Activated CD8-positive, alpha-beta T cell treated with anti-CD3 and anti-CD28 coated beads, Interleukin-2, amount 10 ng/mL, durations not matched to agents 7 days and 5 days (primary cell): Measurements from ENCODE around the gene TIMM10. TPM values are rescaled to one million over a fixed set of nuclear protein-coding genes. Genes with fewer than 3 reads are reported as not detected.

Source experiments
- ATAC-seq: fragments of 150-1000 bp; cut with Tn5 transposase; one replicate; pipeline ENCODE4 v1.10.0; 2021; ENCODE audit warnings: moderate library complexity
- CTCF ChIA-PET: fragments of 350-600 bp; sonication (Branson Sonifier 250); formaldehyde crosslinking; loops from one replicate; lab custom pipeline; 2021; ENCODE audit warnings: antibody characterized with exemption; lab: Charles Lee
- POLR2A ChIA-PET: fragments of 350-600 bp; sonication (Branson Sonifier 250); formaldehyde crosslinking; loops from one replicate; lab custom pipeline; 2021; ENCODE audit warnings: antibody characterized with exemption; lab: Charles Lee
- DNase-seq: peaks from one replicate; pipeline ENCODE4 v3.0.0-alpha.2; 2020
- H3K27ac Mint-ChIP-seq: one replicate; pipeline ENCODE4 v1.8.0; 2021; ENCODE audit warnings: mild to moderate bottlenecking, mixed read lengths
- H3K27me3 Mint-ChIP-seq: one replicate; pipeline ENCODE4 v1.8.0; 2021; ENCODE audit warnings: low read depth, mixed read lengths
- H3K36me3 Mint-ChIP-seq: one replicate; pipeline ENCODE4 v1.8.0; 2021; ENCODE audit warnings: low read depth, mixed read lengths
- H3K4me1 Mint-ChIP-seq: one replicate; pipeline ENCODE4 v1.8.0; 2021; ENCODE audit warnings: low read depth, mixed read lengths
- H3K4me3 Mint-ChIP-seq: one replicate; pipeline ENCODE4 v1.8.0; 2021; ENCODE audit warnings: mild to moderate bottlenecking, mixed read lengths
- H3K9me3 Mint-ChIP-seq: one replicate; pipeline ENCODE4 v1.8.0; 2022; ENCODE audit warnings: mixed read lengths; ENCODE audit not compliant: insufficient read depth
- total RNA-seq, 2 experiments: library from RNA; stranded (reverse); gene quantifications; one replicate each; pipeline ENCODE4 v1.2.3, GENCODE V29; 2021

The TIMM10 gene
- total RNA-seq, 2 experiments from 2014 or later: 65.4 to 65.8 TPM

DNA sequence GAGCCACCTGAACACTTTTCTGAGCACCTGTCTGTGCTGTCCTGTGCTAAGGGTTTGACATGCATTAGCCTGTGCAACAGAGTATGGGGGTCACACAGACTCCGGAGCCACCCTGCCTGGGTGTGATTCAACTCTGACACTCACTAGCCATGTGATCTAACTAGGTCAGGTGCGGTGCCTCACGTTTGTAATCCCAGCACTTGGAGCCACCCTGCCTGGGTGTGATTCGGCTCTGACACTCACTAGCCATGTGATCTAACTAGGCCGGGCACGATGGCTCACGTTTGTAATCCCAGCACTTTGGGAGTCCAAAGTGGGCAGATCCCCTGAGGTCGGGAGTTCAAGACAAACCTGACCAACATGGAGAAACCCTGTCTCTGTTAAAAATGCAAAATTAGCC is 25.5 kb upstream of the TIMM10 start:
- ChIA-PET CTCF (interaction anchor here (3.9 kb wide), 1 partner anchor 12 kb away, joined by 15 read pairs; the partner anchor contains the start of gene UBE2L6), POLR2A (no interaction called here)
- no peak for ATAC-seq
- no peak for DNase-seq
- no peaks in the 10 kb centered on the region for H3K9me3 Mint-ChIP-seq
- H3K4me1 Mint-ChIP-seq: peaks cover 3% of the 10 kb centered on the region
- no peaks in the 10 kb centered on the region for H3K27me3 Mint-ChIP-seq
- H3K36me3 Mint-ChIP-seq: peaks cover 68% of the 10 kb centered on the region
- H3K4me3 Mint-ChIP-seq: no peak overlapping the region
- H3K27ac Mint-ChIP-seq: no peak overlapping the region

DNA sequence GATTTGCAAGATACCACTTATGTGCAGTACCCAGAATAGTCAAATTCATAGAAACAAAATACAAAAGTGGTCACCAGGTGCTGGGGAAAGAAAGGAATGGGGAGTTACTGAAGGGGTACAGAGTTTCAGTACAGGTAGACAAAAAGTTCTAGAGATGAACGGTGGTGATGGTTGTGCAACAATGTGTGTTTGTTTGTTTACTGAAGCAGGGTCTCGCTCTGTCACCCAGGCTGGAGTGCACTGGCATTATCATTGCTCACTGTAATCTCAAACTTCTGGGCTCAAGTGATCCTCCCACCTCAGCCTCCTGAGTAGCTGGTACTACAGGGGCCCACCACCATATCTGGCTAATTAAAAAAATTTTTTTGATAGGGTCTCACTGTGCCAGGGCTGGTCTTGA is 24.8 kb upstream of the TIMM10 start:
- Mint-ChIP-seq H3K27ac (peak overlapping the region; percentile 36), H3K9me3 (no peaks in the 10 kb centered on the region), H3K36me3 (peaks cover 73% of the 10 kb centered on the region), H3K4me1 (peaks cover 2% of the 10 kb centered on the region), H3K4me3 (no peak overlapping the region), H3K27me3 (no peaks in the 10 kb centered on the region)
- ChIA-PET POLR2A (no interaction called here), CTCF (interaction anchor here (0.9 to 3.9 kb wide), 3 partner anchors 13 to 85 kb away, joined by 3 to 15 read pairs (median 4); partner anchors contain the start of gene UBE2L6)
- no peak for DNase-seq
- ATAC-seq: no peak

DNA sequence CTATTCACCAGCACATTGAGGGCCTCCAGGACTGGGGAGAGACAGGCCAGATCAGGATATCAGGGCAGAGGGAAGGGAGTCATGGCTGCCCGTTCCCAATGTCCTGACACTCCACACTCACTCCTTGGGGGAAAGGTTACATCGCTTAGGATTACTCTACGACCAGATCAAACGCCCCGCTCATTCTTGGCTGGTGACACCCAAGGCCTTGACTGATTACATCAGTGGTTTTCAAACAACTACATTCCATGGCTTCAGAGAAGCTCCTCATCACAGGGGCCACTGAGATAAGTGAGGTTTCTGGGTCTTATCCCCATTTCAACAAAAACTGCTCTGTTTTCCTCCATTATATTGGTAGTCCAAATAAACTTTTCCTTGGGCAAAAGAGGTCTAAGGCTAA is 21.9 kb upstream of the TIMM10 start:
- peaks cover 15% of the 10 kb centered on the region for H3K4me1 Mint-ChIP-seq
- H3K4me3 Mint-ChIP-seq: no peak overlapping the region
- ATAC-seq (no peak), DNase-seq (no peak)
- H3K27ac Mint-ChIP-seq: no peak overlapping the region
- POLR2A ChIA-PET: no interaction called here
- H3K36me3 Mint-ChIP-seq: peaks cover 78% of the 10 kb centered on the region
- CTCF ChIA-PET: interaction anchor here (1.8 kb wide), 1 partner anchor 25 kb away, joined by 5 read pairs; no protein-coding TSS in a partner anchor
- H3K9me3 Mint-ChIP-seq: no peaks in the 10 kb centered on the region
- no peaks in the 10 kb centered on the region for H3K27me3 Mint-ChIP-seq

- ChIA-PET CTCF (interaction anchor here (1.8 to 2.2 kb wide), 2 partner anchors 25 to 92 kb away, joined by 5 to 10 read pairs; no protein-coding TSS in a partner anchor), POLR2A (no interaction called here)
- H3K4me1 Mint-ChIP-seq: peaks cover 16% of the 10 kb centered on the region
- no peak overlapping the region for H3K4me3 Mint-ChIP-seq
- no peaks in the 10 kb centered on the region for H3K27me3 Mint-ChIP-seq
- H3K27ac Mint-ChIP-seq: peak overlapping the region; percentile 65
- ATAC-seq (no peak), DNase-seq (no peak)
- peaks cover 79% of the 10 kb centered on the region for H3K36me3 Mint-ChIP-seq
- H3K9me3 Mint-ChIP-seq: no peaks in the 10 kb centered on the region
Measured at GRCh38 chr11:57551941-57552340, 21.4 kb upstream of the TIMM10 start.

- H3K4me1 Mint-ChIP-seq: peaks cover 14% of the 10 kb centered on the region
Measured at GRCh38 chr11:57549983-57550382, 19.4 kb upstream of the TIMM10 start.

DNA sequence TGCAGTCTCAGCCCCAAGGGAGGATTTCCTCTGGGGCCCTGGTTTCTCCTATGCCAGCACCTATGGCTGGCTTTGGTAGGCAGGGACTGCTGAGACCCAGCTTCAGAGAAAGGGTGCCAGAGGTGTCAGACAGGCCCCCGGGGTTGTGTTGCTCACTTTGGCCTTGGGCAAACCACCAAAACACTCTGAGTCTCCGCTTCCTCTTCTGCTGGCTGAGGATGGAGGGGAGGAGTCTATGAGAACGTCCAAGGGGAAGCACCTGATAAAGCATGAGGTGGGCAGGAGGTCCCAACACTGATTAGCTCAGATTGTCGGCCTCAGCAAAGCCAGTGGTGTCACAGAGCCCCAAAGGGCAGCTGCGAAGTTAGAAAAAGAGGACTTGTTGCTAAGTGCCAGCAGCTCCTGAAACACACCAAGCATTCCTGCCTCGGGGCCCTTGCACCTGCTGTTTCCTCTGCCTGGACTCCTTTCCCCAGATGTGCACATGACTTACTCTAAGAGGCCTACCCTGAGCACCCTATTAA is 17.4 kb upstream of the TIMM10 start:
- Mint-ChIP-seq H3K4me1 (peaks cover 14% of the 10 kb centered on the region), H3K27me3 (no peaks in the 10 kb centered on the region), H3K36me3 (peaks cover 54% of the 10 kb centered on the region), H3K4me3 (no peak overlapping the region), H3K27ac (peak overlapping the region; percentile 66), H3K9me3 (no peaks in the 10 kb centered on the region)
- POLR2A ChIA-PET: interaction anchor here (1.0 kb wide), 1 partner anchor 16 kb away, joined by 3 read pairs; no protein-coding TSS in a partner anchor
- DNase-seq: no peak
- ATAC-seq: no peak
- CTCF ChIA-PET: interaction anchor here (1.5 to 2.6 kb wide), 5 partner anchors 20 to 97 kb away, joined by 5 to 12 read pairs (median 7); partner anchors contain the start of gene UBE2L6

More at GRCh38 chr11:57549983-57550382, 19.4 kb upstream of the TIMM10 start:
- no peaks in the 10 kb centered on the region for H3K9me3 Mint-ChIP-seq
- DNase-seq (no peak), ATAC-seq (no peak)
- H3K27ac Mint-ChIP-seq: no peak overlapping the region
- ChIA-PET CTCF (interaction anchor here (1.0 to 2.2 kb wide), 4 partner anchors 10 to 94 kb away, joined by 3 to 10 read pairs (median 4); partner anchors contain the start of gene UBE2L6), POLR2A (interaction anchor here (1.3 kb wide), 1 partner anchor 18 kb away, joined by 3 read pairs; the partner anchor contains the start of gene UBE2L6)
- peaks cover 70% of the 10 kb centered on the region for H3K36me3 Mint-ChIP-seq
- no peaks in the 10 kb centered on the region for H3K27me3 Mint-ChIP-seq
- no peak overlapping the region for H3K4me3 Mint-ChIP-seq

DNA sequence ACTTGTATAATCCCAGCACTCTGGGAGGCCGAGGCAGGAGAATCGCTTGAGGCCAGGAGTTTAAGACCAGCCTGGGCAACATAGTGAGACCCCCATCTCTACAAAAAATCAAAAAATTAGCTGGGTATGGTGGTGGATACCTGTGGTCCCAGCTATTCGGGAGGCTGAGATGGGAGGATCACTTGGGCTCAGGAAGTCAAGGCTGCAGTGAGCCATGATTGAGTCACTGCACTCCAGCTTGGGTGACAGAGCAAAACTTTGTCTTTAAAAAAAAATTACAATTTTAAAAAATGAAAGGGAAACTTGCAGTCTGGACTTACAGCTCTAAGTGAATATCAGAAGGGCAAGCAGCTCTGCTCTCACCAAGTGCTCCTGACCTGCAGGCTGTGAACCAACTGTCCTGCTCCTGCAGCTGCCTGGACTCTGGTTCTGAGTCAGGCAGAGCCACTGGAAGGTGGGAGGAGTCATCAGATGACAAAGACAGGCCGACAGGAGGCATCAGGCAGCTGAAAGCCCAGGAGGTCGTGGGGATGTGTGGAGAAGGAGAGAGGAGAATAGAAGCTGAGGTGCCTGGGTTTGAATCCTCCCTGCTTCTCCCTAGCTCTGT is 16.4 kb upstream of the TIMM10 start:
- DNase-seq: no peak
- Mint-ChIP-seq H3K27ac (peak overlapping the region; percentile 60), H3K4me3 (no peak overlapping the region), H3K27me3 (no peaks in the 10 kb centered on the region), H3K36me3 (peaks cover 51% of the 10 kb centered on the region), H3K9me3 (no peaks in the 10 kb centered on the region), H3K4me1 (peaks cover 14% of the 10 kb centered on the region)
- ATAC-seq: no peak
- CTCF ChIA-PET: interaction anchor here (1.1 to 2.6 kb wide), 6 partner anchors 20 to 98 kb away, joined by 3 to 12 read pairs (median 6); partner anchors contain the start of gene UBE2L6
- POLR2A ChIA-PET: interaction anchor here (0.7 to 1.0 kb wide), 2 partner anchors 15 to 55 kb away, joined by 3 to 4 read pairs; no protein-coding TSS in a partner anchor

DNA sequence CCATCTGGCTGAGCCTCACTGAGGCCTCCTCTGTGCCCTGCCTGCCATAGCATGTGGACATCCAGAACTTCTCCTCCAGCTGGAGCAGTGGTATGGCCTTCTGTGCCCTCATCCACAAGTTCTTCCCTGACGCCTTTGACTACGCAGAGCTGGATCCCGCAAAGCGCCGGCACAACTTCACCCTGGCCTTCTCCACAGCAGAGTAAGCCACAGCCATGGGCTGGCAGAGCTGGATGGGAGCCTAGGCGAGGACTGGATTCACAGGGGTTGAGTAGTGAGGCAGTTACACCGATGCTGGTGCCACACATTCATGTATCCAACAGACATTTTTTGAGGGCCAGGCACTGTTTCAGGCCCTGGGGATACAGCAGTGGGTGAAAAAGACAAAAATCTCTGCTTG is 15.9 kb upstream of the TIMM10 start:
- CTCF ChIA-PET: interaction anchor here (1.1 to 2.6 kb wide), 3 partner anchors 19 to 98 kb away, joined by 3 to 10 read pairs (median 7); no protein-coding TSS in a partner anchor
- H3K27me3 Mint-ChIP-seq: no peaks in the 10 kb centered on the region
- ATAC-seq (no peak), DNase-seq (no peak)
- H3K36me3 Mint-ChIP-seq: peaks cover 46% of the 10 kb centered on the region
- peaks cover 14% of the 10 kb centered on the region for H3K4me1 Mint-ChIP-seq
- H3K4me3 Mint-ChIP-seq: no peak overlapping the region
- POLR2A ChIA-PET: interaction anchor here (0.7 kb wide), 1 partner anchor 55 kb away, joined by 4 read pairs; no protein-coding TSS in a partner anchor
- no peak overlapping the region for H3K27ac Mint-ChIP-seq
- no peaks in the 10 kb centered on the region for H3K9me3 Mint-ChIP-seq

- DNase-seq (no peak), ATAC-seq (no peak)
- CTCF ChIA-PET: interaction anchor here (1.2 kb wide), 1 partner anchor 54 kb away, joined by 4 read pairs; no protein-coding TSS in a partner anchor
- Mint-ChIP-seq H3K36me3 (peaks cover 44% of the 10 kb centered on the region), H3K9me3 (no peaks in the 10 kb centered on the region), H3K4me3 (no peak overlapping the region), H3K4me1 (peaks cover 14% of the 10 kb centered on the region), H3K27me3 (no peaks in the 10 kb centered on the region), H3K27ac (no peak overlapping the region)
- POLR2A ChIA-PET: no interaction called here
Measured at GRCh38 chr11:57545883-57546282, 15.3 kb upstream of the TIMM10 start.

- Mint-ChIP-seq H3K27me3 (no peaks in the 10 kb centered on the region), H3K36me3 (peaks cover 34% of the 10 kb centered on the region), H3K27ac (no peak overlapping the region), H3K4me1 (peaks cover 10% of the 10 kb centered on the region), H3K9me3 (no peaks in the 10 kb centered on the region), H3K4me3 (no peak overlapping the region)
- POLR2A ChIA-PET: interaction anchor here (0.5 to 1.0 kb wide), 2 partner anchors 13 to 126 kb away, joined by 4 read pairs; no protein-coding TSS in a partner anchor
- DNase-seq (no peak), ATAC-seq (no peak)
- CTCF ChIA-PET: interaction anchor here (1.2 to 1.9 kb wide), 3 partner anchors 51 to 95 kb away, joined by 3 to 5 read pairs (median 4); no protein-coding TSS in a partner anchor
Measured at GRCh38 chr11:57544566-57544965, 14.0 kb upstream of the TIMM10 start.

DNA sequence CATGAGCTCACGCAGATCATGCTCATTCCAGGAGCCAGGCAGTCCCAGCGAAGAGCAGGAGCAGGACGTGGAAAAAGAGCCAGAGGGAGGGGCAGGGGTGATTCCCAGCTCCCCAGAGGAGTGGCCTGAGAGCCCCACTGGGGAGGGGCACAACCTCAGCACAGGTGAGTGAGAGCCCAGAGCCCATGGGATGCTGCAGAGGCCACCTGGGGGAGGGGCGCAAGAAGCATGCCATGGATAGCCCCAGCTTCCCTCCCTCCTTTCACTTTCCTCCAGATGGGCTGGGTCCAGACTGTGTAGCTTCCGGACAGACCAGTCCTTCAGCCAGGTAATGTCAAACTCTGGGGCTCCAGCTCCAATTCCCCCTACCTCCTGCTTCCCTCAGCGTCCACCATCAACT is 13.0 kb upstream of the TIMM10 start:
- no peak overlapping the region for H3K4me3 Mint-ChIP-seq
- no peaks in the 10 kb centered on the region for H3K9me3 Mint-ChIP-seq
- H3K4me1 Mint-ChIP-seq: peaks cover 9% of the 10 kb centered on the region
- DNase-seq (no peak), ATAC-seq (no peak)
- no peak overlapping the region for H3K27ac Mint-ChIP-seq
- CTCF ChIA-PET: interaction anchor here (1.3 to 1.9 kb wide), 2 partner anchors 50 to 96 kb away, joined by 3 to 5 read pairs; no protein-coding TSS in a partner anchor
- H3K27me3 Mint-ChIP-seq: no peaks in the 10 kb centered on the region
- peaks cover 31% of the 10 kb centered on the region for H3K36me3 Mint-ChIP-seq
- POLR2A ChIA-PET: interaction anchor here (0.6 kb wide), 1 partner anchor 218 kb away, joined by 5 read pairs; no protein-coding TSS in a partner anchor
